Gastrocnemius medialis (tissue), 4 donors: ENCODE results near the gene CLDN11. TPM values are rescaled to one million over a fixed set of nuclear protein-coding genes. Genes with fewer than 3 reads are reported as not detected.

Source experiments
- ATAC-seq, 2 donors: fragments of 150-250 bp; one replicate each; pipeline ENCODE4 v1.9.1; 2016
- DNase-seq, 2 donors: peaks; one replicate each; pipeline ENCODE4 v3.0.0-alpha.2; 2019
- H3K27ac ChIP-seq, 4 donors: fragments of 200-600 bp; sonication (generic); 1 replicate in 1 of 4; 2 replicates in 3 of 4; pipeline ENCODE4 v1.5.1; 2016 to 2018; ENCODE audit warnings: mild to moderate bottlenecking in 2 of 4, moderate library complexity in 1 of 4
- H3K27me3 ChIP-seq, 3 donors: fragments of 200-600 bp; sonication (generic) in 2 of 3; 1 replicate in 1 of 3; 2 replicates in 2 of 3; pipeline versions ENCODE4 v1.5.1 to v1.6.0; 2016 to 2019; ENCODE audit warnings: mild to moderate bottlenecking in 1 of 3, moderate library complexity in 1 of 3
- H3K36me3 ChIP-seq, 2 donors: fragments of 200-600 bp; sonication (generic) in 1 of 2; one replicate each; pipeline ENCODE4 v1.5.1; 2017 to 2018
- H3K4me1 ChIP-seq, 2 donors: fragments of 200-600 bp; sonication (generic) in 1 of 2; one replicate each; pipeline ENCODE4 v1.5.1; 2016 to 2017; ENCODE audit warnings: mild to moderate bottlenecking in 2 of 2
- H3K4me3 ChIP-seq, 4 donors: fragments of 200-600 bp; sonication (generic) in 3 of 4; 1 replicate in 1 of 4; 2 replicates in 3 of 4; pipeline ENCODE4 v1.5.1; 2016 to 2019; ENCODE audit warnings: mild to moderate bottlenecking in 2 of 4
- H3K9me3 ChIP-seq, 3 donors: fragments of 200-600 bp; sonication (generic) in 2 of 3; 1 replicate in 1 of 3; 2 replicates in 2 of 3; pipeline ENCODE4 v1.5.1; 2016 to 2019
- POLR2A ChIP-seq, 2 donors: fragments of 450-650 bp; IDR thresholded peaks; one replicate each; pipeline ENCODE4 v1.6.1; 2017; ENCODE audit warnings: antibody characterized with exemption in 2 of 2, mild to moderate bottlenecking in 2 of 2, moderate library complexity in 2 of 2
- in situ Hi-C, 4 donors: fragments of 200-750 bp; cut with MboI; loops; one replicate each; pipeline versions ENCODE4 v1.15.0 to v1.8.0; 2017; ENCODE audit warnings: low sequenced_read_pairs in 4 of 4
- intact Hi-C: fragments of 100-400 bp; cut with DNase I; formaldehyde crosslinking; loops from one replicate; pipeline ENCODE4 v1.15.1; 2023; ENCODE audit warnings: low total_unique reads
- total RNA-seq, 4 donors: library from RNA; depleted of rRNA; stranded (reverse); fragments of >200 nt; gene quantifications; one replicate each; pipeline versions ENCODE4 v1.1.0 to v1.2.3, GENCODE V29; 2016
- TF ChIP-seq, protein P1 (sequence below), 5 experiments: fragments of 450-650 bp in 3 of 5; fragments of 200-600 bp in 2 of 5; sonication (generic) in 2 of 5; IDR thresholded peaks in 4 of 5; conservative IDR thresholded peaks in 1 of 5; 1 replicate in 4 of 5; 2 replicates in 1 of 5; pipeline ENCODE4 v1.5.1; 2016 to 2019; ENCODE audit warnings: antibody characterized with exemption in 5 of 5, mild to moderate bottlenecking in 3 of 5, moderate library complexity in 3 of 5

Gene CLDN11
- total RNA-seq, 4 donors from 2014 or later: 0.53 to 2.7 (median 1.4) TPM

DNA sequence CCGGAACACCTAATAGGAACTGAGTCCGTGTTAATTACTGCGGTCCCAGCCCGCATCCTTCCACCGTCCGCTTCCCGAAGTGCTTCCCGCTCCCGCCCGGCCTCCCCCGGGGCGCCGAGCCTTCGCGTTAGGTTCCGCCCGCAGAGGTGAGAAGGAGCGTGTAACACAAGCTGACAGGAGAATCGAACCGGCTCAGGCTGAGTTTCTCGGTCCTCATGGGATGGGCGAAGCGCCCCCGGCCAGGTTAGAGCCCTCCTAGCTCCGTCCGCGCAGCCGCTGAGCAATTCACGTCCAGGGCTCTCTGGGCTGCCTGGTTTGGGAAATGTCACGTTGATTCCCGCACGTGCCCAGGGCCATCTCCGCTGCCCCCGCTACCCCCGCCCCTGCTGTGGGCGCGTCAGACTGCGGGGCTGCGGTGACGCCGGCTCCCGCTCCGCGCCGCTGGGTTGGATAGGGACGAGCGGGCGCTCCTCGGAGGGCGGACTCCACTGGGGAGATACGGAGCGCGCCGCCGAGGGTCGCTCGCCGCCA lies 954 bp downstream of the CLDN11 start:
- intact Hi-C loops (no loop called here), in situ Hi-C loops (loop anchor here (10.0 to 25.0 kb wide), 4 partner anchors 105 to 395 kb away; no protein-coding TSS in a partner anchor)
- Histone ChIP-seq H3K4me1 (peaks cover 0 to 9% of the 10 kb centered on the region in 2 donors), H3K27ac (peak overlapping the region in 1 of 4 donors; percentile 0), H3K9me3 (no peaks in the 10 kb centered on the region), H3K4me3 (peak overlapping the region; percentile 31 to 64 (median 52)), H3K36me3 (no peaks in the 10 kb centered on the region), H3K27me3 (peaks cover 27 to 36% (median 31%) of the 10 kb centered on the region in 3 donors)
- ATAC-seq (peak in 1 of 2 donors; percentile 33), DNase-seq (no peak)
- no peak for TF ChIP-seq POLR2A (IDR thresholded peaks at IDR 0.05)

- peak overlapping the region; percentile 31 to 64 (median 52) for H3K4me3 ChIP-seq
- H3K36me3 ChIP-seq: no peaks in the 10 kb centered on the region
- DNase-seq (no peak), ATAC-seq (no peak)
- H3K27ac ChIP-seq: peak overlapping the region in 1 of 4 donors; percentile 0
- peaks cover 0 to 9% of the 10 kb centered on the region in 2 donors for H3K4me1 ChIP-seq
- intact Hi-C loops (no loop called here), in situ Hi-C loops (loop anchor here in 3 of 4 donors (25.0 kb wide), 2 partner anchors 267 to 392 kb away; no protein-coding TSS in a partner anchor)
- TF ChIP-seq POLR2A (IDR thresholded peaks at IDR 0.05): no peak
- TF ChIP-seq, protein P1, sequence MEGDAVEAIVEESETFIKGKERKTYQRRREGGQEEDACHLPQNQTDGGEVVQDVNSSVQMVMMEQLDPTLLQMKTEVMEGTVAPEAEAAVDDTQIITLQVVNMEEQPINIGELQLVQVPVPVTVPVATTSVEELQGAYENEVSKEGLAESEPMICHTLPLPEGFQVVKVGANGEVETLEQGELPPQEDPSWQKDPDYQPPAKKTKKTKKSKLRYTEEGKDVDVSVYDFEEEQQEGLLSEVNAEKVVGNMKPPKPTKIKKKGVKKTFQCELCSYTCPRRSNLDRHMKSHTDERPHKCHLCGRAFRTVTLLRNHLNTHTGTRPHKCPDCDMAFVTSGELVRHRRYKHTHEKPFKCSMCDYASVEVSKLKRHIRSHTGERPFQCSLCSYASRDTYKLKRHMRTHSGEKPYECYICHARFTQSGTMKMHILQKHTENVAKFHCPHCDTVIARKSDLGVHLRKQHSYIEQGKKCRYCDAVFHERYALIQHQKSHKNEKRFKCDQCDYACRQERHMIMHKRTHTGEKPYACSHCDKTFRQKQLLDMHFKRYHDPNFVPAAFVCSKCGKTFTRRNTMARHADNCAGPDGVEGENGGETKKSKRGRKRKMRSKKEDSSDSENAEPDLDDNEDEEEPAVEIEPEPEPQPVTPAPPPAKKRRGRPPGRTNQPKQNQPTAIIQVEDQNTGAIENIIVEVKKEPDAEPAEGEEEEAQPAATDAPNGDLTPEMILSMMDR (IDR thresholded peaks at IDR 0.05 in 4 of 5, conservative IDR thresholded peaks at IDR 0.05 in 1 of 5): no peak
- H3K27me3 ChIP-seq: peaks cover 27 to 36% (median 31%) of the 10 kb centered on the region in 3 donors
- H3K9me3 ChIP-seq: no peaks in the 10 kb centered on the region
Measured at GRCh38 chr3:170420307-170420821, 1.7 kb downstream of the CLDN11 start.

DNA sequence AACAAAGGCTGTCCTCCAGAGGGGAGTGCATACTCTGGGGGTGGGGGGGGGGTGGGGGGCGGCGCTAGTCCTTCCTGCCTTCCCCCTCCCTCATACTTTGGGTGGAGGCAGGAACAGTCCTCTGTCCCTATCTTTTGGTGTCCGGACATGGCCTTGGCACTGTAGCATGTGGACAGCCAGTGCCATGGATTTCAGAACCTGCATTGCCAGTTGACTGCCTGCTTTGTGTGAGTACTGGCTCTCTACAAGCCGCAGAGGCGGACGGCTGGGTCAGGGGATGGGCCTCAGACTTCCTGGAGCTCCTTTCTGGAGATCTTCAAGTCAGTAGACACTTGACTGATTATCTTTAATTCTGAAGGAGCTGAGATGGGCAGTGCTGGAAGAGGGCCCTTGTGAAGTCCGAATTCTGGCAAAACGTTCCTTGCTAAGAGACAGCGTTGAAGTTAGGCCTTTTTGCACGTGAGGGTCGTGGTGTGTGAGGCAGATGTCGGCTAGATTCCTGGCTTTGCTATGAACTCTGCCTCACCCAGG lies 2.5 kb downstream of the CLDN11 start:
- H3K4me3 ChIP-seq: no peak overlapping the region
- TF ChIP-seq, protein P1 (IDR thresholded peaks at IDR 0.05 in 4 of 5, conservative IDR thresholded peaks at IDR 0.05 in 1 of 5): no peak
- TF ChIP-seq POLR2A (IDR thresholded peaks at IDR 0.05): no peak

GRCh38 chr3:170421758-170422157 lies 3.1 kb downstream of the CLDN11 start:
- peaks cover 25 to 29% (median 27%) of the 10 kb centered on the region in 3 donors for H3K27me3 ChIP-seq
- no peaks in the 10 kb centered on the region for H3K9me3 ChIP-seq
- no peak for TF ChIP-seq POLR2A (IDR thresholded peaks at IDR 0.05)
- TF ChIP-seq, protein P1 (IDR thresholded peaks at IDR 0.05 in 4 of 5, conservative IDR thresholded peaks at IDR 0.05 in 1 of 5): no peak
- DNase-seq (no peak), ATAC-seq (no peak)
- H3K27ac ChIP-seq: no peak overlapping the region
- intact Hi-C loops (no loop called here), in situ Hi-C loops (loop anchor here in 3 of 4 donors (25.0 kb wide), 2 partner anchors 266 to 391 kb away; no protein-coding TSS in a partner anchor)
- peaks cover 0 to 9% of the 10 kb centered on the region in 2 donors for H3K4me1 ChIP-seq
- no peaks in the 10 kb centered on the region for H3K36me3 ChIP-seq
- no peak overlapping the region for H3K4me3 ChIP-seq

More for the DNA sequence above, 2.5 kb downstream of the CLDN11 start:
- in situ Hi-C loops (loop anchor here in 3 of 4 donors (25.0 kb wide), 2 partner anchors 266 to 391 kb away; no protein-coding TSS in a partner anchor), intact Hi-C loops (no loop called here)
- ATAC-seq (no peak), DNase-seq (no peak)
- peaks cover 27 to 32% (median 31%) of the 10 kb centered on the region in 3 donors for H3K27me3 ChIP-seq
- peak overlapping the region in 2 of 4 donors; percentile 26 to 41 for H3K27ac ChIP-seq
- peaks cover 0 to 9% of the 10 kb centered on the region in 2 donors for H3K4me1 ChIP-seq
- no peaks in the 10 kb centered on the region for H3K9me3 ChIP-seq
- no peaks in the 10 kb centered on the region for H3K36me3 ChIP-seq

DNA sequence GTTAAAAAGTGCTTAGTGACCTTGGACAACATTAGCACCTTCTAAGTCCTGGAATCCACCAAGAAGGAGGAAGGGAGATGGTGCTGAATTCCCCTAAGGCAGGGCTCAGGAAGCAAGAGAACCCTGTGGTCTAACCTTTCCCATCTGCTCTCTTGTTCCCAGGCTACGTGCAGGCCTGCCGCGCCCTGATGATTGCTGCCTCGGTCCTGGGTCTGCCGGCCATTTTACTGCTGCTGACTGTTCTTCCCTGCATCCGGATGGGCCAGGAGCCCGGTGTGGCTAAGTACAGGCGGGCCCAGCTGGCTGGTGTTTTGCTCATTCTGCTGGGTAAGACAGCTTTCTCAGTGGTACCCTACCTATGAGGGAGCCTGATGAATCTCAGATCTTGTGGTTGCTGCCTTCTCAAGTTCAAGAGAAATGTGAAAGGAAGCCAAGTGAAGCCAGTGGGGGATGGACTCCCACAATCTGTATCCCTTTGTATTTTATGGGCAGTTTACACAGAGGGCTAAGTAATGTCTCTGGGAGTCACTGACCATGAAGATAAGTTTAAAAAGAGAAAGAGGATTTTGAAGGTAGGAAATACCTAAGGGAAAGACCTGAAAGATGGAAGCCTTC lies 4.4 kb downstream of the CLDN11 start:
- in situ Hi-C loops (loop anchor here in 3 of 4 donors (25.0 kb wide), 2 partner anchors 264 to 389 kb away; no protein-coding TSS in a partner anchor), intact Hi-C loops (no loop called here)
- H3K9me3 ChIP-seq: no peaks in the 10 kb centered on the region
- H3K4me3 ChIP-seq: no peak overlapping the region
- TF ChIP-seq, protein P1 (IDR thresholded peaks at IDR 0.05 in 4 of 5, conservative IDR thresholded peaks at IDR 0.05 in 1 of 5): no peak
- no peak for TF ChIP-seq POLR2A (IDR thresholded peaks at IDR 0.05)
- ATAC-seq (no peak), DNase-seq (no peak)
- no peaks in the 10 kb centered on the region for H3K36me3 ChIP-seq
- no peak overlapping the region for H3K27ac ChIP-seq
- H3K4me1 ChIP-seq: peaks cover 0 to 9% of the 10 kb centered on the region in 2 donors
- peaks cover 18 to 19% (median 18%) of the 10 kb centered on the region in 3 donors for H3K27me3 ChIP-seq
